Measurements from ENCODE around the gene FAHD1.

DNA sequence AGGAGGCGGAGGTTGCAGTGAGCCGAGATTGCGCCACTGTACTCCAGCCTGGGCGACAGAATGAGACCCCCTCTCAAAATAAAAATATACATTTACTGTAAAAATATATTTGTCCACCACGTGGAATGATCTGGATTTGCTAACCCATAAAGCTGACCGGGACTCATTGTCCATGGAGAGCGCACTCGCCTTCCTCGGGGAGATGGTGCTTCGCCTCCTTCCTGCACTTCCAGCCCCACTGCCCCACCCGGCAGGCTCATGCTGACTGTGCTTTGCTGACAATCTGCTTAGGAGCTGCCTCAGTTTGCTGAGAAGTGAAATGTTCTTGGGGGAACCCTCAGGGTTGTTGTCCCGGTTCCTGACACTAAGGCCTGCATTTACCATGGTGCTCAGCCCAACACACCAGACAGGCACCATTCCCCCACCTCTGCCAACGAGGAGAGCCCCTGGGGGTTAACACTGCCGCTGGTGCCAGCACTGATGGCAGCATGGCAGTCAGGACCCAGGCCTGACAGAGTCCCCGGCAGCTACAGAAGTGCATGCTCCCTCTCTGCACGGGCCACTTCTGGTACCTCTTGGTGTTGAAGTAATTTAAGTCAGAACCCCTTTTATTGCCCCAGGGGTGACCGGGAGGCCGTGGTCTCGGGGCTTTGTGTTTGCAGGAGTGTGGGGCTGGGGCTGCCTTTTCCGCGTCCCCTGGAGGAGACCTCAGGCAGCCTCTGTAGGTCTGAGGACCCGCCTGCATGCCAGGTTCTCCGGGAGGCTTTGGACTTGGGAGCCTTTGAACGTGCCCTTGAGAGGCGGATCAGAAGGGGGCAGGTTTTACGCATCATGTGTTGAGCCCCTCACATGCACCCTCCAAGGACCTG, 41.8 kb upstream of the FAHD1 start:
- TF ChIP-seq ADNP (tag; IDR thresholded peaks at IDR 0.05) (no peak), POLR2A (conservative IDR thresholded peaks at IDR 0.05) (no peak), ZNF586 (CRISPR knock-in tag; conservative IDR thresholded peaks at IDR 0.05) (no peak), CHD1 (IDR thresholded peaks at IDR 0.05; ENCODE audit: low read length) (no peak), SP1 (CRISPR knock-in tag; IDR thresholded peaks at IDR 0.05) (no peak), TAF1 (IDR thresholded peaks at IDR 0.05; ENCODE audit: control insufficient read depth, extremely low read depth, insufficient read depth, low read length, severe bottlenecking) (no peak), ARID1B (IDR thresholded peaks at IDR 0.05) (no peak), SUPT5H (IDR thresholded peaks at IDR 0.05) (no peak), RAD21 (CRISPR knock-in tag; conservative IDR thresholded peaks at IDR 0.05 in 1 of 2, IDR thresholded peaks at IDR 0.05 in 1 of 2) (no peak), SMC3 (conservative IDR thresholded peaks at IDR 0.05; ENCODE audit: insufficient read depth, low read depth, low read length) (no peak), NFXL1 (CRISPR knock-in tag; IDR thresholded peaks at IDR 0.05) (no peak)
- TF ChIP-seq, protein P1, sequence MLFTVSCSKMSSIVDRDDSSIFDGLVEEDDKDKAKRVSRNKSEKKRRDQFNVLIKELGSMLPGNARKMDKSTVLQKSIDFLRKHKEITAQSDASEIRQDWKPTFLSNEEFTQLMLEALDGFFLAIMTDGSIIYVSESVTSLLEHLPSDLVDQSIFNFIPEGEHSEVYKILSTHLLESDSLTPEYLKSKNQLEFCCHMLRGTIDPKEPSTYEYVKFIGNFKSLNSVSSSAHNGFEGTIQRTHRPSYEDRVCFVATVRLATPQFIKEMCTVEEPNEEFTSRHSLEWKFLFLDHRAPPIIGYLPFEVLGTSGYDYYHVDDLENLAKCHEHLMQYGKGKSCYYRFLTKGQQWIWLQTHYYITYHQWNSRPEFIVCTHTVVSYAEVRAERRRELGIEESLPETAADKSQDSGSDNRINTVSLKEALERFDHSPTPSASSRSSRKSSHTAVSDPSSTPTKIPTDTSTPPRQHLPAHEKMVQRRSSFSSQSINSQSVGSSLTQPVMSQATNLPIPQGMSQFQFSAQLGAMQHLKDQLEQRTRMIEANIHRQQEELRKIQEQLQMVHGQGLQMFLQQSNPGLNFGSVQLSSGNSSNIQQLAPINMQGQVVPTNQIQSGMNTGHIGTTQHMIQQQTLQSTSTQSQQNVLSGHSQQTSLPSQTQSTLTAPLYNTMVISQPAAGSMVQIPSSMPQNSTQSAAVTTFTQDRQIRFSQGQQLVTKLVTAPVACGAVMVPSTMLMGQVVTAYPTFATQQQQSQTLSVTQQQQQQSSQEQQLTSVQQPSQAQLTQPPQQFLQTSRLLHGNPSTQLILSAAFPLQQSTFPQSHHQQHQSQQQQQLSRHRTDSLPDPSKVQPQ (CRISPR knock-in tag; IDR thresholded peaks at IDR 0.05; ENCODE audit: borderline replicate concordance): no peak

Measured in K562 (cell line).